ENCODE results near the gene MTHFD2L.

Gene MTHFD2L

GRCh38 chr4:74294681-74295080 is 136.8 kb downstream of the MTHFD2L start:
- H3K4me3 ChIP-seq (ENCODE audit: low read depth, low read length) = no peak overlapping the region
- no peak for DNase-seq (ENCODE audit: low read depth)
- no peak for TF ChIP-seq CTCF (IDR thresholded peaks at IDR 0.05; ENCODE audit: low read depth, low read length, missing control alignments)

GRCh38 chr4:74297539-74297938 is 139.6 kb downstream of the MTHFD2L start:
- no peak overlapping the region for H3K4me3 ChIP-seq (ENCODE audit: low read depth, low read length)
- DNase-seq (ENCODE audit: low read depth) = no peak
- no peak for TF ChIP-seq CTCF (IDR thresholded peaks at IDR 0.05; ENCODE audit: low read depth, low read length, missing control alignments)

GRCh38 chr4:74304095-74304625 is 146.2 kb downstream of the MTHFD2L start:
- no peak for DNase-seq (ENCODE audit: low read depth)
- no peak overlapping the region for H3K4me3 ChIP-seq (ENCODE audit: low read depth, low read length)
- no peak for TF ChIP-seq CTCF (IDR thresholded peaks at IDR 0.05; ENCODE audit: low read depth, low read length, missing control alignments)

- no peak for TF ChIP-seq CTCF (IDR thresholded peaks at IDR 0.05; ENCODE audit: low read depth, low read length, missing control alignments)
- no peak for DNase-seq (ENCODE audit: low read depth)
- no peak overlapping the region for H3K4me3 ChIP-seq (ENCODE audit: low read depth, low read length)
Measured at GRCh38 chr4:74305000-74305399, 147.1 kb downstream of the MTHFD2L start.

GRCh38 chr4:74307170-74307569 is 149.3 kb downstream of the MTHFD2L start:
- H3K4me3 ChIP-seq (ENCODE audit: low read depth, low read length) = no peak overlapping the region
- TF ChIP-seq CTCF (IDR thresholded peaks at IDR 0.05; ENCODE audit: low read depth, low read length, missing control alignments) = no peak
- no peak for DNase-seq (ENCODE audit: low read depth)

DNA sequence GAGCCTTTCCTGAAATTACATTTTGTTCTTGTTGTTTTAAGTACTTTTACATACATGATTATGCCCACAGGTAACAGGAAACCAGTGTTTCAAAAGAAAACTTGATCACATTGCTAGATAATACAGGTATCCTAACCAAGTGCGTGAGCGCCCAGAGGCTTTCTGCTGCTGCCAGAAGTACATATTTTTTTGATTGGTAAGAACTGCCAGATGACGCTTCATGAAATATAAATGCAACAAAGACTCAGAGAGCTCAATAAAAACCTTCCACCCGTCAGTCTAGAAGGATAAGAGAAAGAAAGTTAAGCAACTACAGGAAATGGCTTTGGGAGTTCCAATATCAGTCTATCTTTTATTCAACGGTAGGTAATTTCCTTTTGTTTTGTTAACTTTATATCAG is 150.3 kb downstream of the MTHFD2L start, which contains the start of gene EPGN:
Gene EPGN, plus strand, starts transcription at position 256 of the 400 bp plus-strand sequence. Its CDS starts 64 bp downstream, at position 320.
- H3K4me3 ChIP-seq (ENCODE audit: low read depth, low read length) = no peak within 1 kb of the TSS
- DNase-seq (ENCODE audit: low read depth) = no peak
- no peak for TF ChIP-seq CTCF (IDR thresholded peaks at IDR 0.05; ENCODE audit: low read depth, low read length, missing control alignments)

GRCh38 chr4:74309223-74309622 is 151.3 kb downstream of the MTHFD2L start:
- DNase-seq (ENCODE audit: low read depth) = no peak
- no peak for TF ChIP-seq CTCF (IDR thresholded peaks at IDR 0.05; ENCODE audit: low read depth, low read length, missing control alignments)
- no peak overlapping the region for H3K4me3 ChIP-seq (ENCODE audit: low read depth, low read length)

Data from GM12864 (cell line).